ENCODE results near the gene DLX1. TPM values are rescaled to one million over a fixed set of nuclear protein-coding genes. Genes with fewer than 3 reads are reported as not detected.

Gene DLX1
- total RNA-seq, 3 donors from 2014 or later, result 0.29 TPM; not detected in 2

DNA sequence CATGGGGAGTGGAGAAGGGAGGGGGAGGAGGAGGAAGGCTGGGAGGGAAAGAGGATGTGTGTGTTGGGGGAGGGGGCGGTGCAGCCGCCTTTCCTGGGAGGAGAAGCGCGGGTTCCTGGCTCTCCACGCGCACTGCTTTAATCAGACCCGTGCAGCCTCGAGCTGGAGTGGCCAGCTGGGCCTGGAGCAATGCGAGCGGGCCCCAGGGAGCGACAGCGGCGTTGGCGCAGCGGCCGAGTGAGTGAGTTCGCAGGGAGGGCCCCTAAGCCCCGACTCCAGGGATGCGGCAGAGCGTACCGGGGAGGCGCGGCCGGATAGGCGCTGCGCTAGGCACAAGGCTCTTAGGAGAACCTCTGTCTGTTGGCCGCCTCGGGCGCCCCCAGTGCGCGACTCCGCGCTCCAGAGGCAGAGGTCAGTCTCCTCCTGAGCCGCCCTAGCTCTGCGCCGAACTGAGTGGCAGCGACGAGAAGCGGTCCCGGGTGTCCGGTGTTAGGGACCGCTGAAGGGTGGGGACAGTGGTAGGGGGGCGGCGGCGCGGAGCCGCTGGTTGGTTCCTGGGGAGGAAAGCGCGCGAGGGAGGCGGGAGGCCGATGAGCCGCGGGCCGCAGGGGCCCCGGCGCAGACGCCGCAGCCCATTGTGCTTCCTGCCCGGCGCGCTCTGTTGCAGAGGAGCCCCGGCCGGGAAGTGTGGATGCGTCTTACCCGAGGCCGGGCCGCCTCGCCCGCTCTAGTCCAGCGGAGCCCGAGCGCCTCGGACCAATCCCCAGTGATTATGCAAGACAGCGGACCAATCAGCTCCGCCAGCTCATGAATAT is 455 bp upstream of the DLX1 start:
- no peak for DNase-seq (ENCODE audit: low spot score in 2 of 2)
- peaks cover 8 to 25% of the 10 kb centered on the region in 2 donors for H3K4me1 ChIP-seq
- H3K4me3 ChIP-seq, result peak overlapping the region; percentile 33 to 70 (median 40)
- H3K36me3 ChIP-seq, result no peaks in the 10 kb centered on the region
- H3K27me3 ChIP-seq, result peaks cover 22 to 95% of the 10 kb centered on the region in 2 donors
- peaks cover 0 to 6% of the 10 kb centered on the region in 2 donors for H3K9me3 ChIP-seq
- intact Hi-C loops (cut with DNase I; ENCODE audit: low total_unique reads), result no loop called here
- no peak overlapping the region for H3K27ac ChIP-seq
- TF ChIP-seq CTCF (IDR thresholded peaks at IDR 0.05) (no peak), POLR2AphosphoS5 (IDR thresholded peaks at IDR 0.05) (no peak), POLR2A (IDR thresholded peaks at IDR 0.05) (no peak)

DNA sequence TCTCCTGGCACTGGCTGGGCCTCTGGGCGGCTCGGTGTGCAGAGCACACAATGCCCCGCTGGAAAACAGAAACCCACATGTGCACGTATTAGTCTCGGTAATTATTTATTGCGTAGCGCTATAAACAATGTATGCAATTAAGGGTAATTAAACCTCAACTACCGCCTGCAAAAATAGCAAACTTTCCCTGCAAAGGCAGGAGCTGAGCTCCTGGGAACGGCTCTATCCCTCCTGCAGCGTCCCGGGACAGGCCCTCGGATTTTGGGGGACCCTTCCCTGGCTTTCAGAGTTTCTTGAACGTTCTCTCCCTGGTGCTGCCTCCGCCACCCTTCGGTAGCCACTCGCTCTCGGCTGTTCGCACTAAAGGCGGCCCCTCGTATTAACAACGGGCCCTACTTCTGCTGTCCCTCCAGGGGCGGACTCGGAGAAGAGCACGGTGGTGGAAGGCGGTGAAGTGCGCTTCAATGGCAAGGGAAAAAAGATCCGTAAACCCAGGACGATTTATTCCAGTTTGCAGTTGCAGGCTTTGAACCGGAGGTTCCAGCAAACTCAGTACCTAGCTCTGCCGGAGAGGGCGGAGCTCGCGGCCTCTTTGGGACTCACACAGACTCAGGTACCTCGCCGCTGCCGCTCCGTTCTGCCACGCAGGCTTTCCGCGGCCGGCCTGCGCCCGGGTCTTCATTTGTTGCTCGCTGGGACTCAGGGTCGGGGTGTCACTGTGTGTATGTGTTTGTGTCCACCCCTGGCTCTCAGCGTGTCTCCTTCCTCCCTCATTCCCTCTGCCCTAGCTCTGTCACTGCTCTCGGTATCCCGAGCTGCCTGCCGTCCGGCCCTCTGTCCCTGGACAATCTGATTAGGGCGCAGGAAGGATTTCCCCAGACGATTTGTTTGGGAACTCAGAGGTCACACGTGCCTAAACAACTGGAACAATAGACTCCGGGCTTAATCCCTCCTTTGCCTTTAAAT is 1.2 kb downstream of the DLX1 start:
- no peak for DNase-seq (ENCODE audit: low spot score in 2 of 2)
- intact Hi-C loops (cut with DNase I; ENCODE audit: low total_unique reads), result no loop called here
- Histone ChIP-seq H3K27ac (no peak overlapping the region), H3K4me1 (peaks cover 8 to 25% of the 10 kb centered on the region in 2 donors), H3K36me3 (no peaks in the 10 kb centered on the region), H3K9me3 (no peaks in the 10 kb centered on the region), H3K27me3 (peaks cover 28 to 100% of the 10 kb centered on the region in 2 donors), H3K4me3 (peak overlapping the region in 2 of 3 donors; percentile 39 to 40)
- peak in 1 of 3 donors; percentile 26 for TF ChIP-seq CTCF (IDR thresholded peaks at IDR 0.05)
- peak in 1 of 3 donors; percentile 5 for TF ChIP-seq POLR2AphosphoS5 (IDR thresholded peaks at IDR 0.05)
- TF ChIP-seq POLR2A (IDR thresholded peaks at IDR 0.05), result no peak

GRCh38 chr2:172087207-172087779 is 2.0 kb downstream of the DLX1 start:
- H3K4me3 ChIP-seq, result peak overlapping the region in 1 of 3 donors; percentile 39
- H3K36me3 ChIP-seq, result no peaks in the 10 kb centered on the region
- H3K27ac ChIP-seq, result no peak overlapping the region
- no peaks in the 10 kb centered on the region for H3K9me3 ChIP-seq
- intact Hi-C loops (cut with DNase I; ENCODE audit: low total_unique reads), result no loop called here
- no peak for DNase-seq (ENCODE audit: low spot score in 2 of 2)
- H3K27me3 ChIP-seq, result peaks cover 28 to 100% of the 10 kb centered on the region in 2 donors
- TF ChIP-seq POLR2A (IDR thresholded peaks at IDR 0.05), result no peak
- no peak for TF ChIP-seq CTCF (IDR thresholded peaks at IDR 0.05)
- H3K4me1 ChIP-seq, result peaks cover 8 to 25% of the 10 kb centered on the region in 2 donors

GRCh38 chr2:172087780-172088244 is 2.5 kb downstream of the DLX1 start:
- H3K4me3 ChIP-seq, result no peak overlapping the region
- TF ChIP-seq POLR2AphosphoS5 (IDR thresholded peaks at IDR 0.05) (no peak), CTCF (IDR thresholded peaks at IDR 0.05) (no peak), POLR2A (IDR thresholded peaks at IDR 0.05) (no peak)
- peaks cover 28 to 100% of the 10 kb centered on the region in 2 donors for H3K27me3 ChIP-seq
- no peaks in the 10 kb centered on the region for H3K36me3 ChIP-seq
- no peak for DNase-seq (ENCODE audit: low spot score in 2 of 2)
- intact Hi-C loops (cut with DNase I; ENCODE audit: low total_unique reads), result no loop called here
- no peaks in the 10 kb centered on the region for H3K9me3 ChIP-seq
- peaks cover 8 to 25% of the 10 kb centered on the region in 2 donors for H3K4me1 ChIP-seq
- H3K27ac ChIP-seq, result no peak overlapping the region

Measured in breast epithelium (tissue), 4 donors.